Caco-2 (cell line): ENCODE results near the gene YIPF7. TPM values are rescaled to one million over a fixed set of nuclear protein-coding genes. Genes with fewer than 3 reads are reported as not detected.

Experiments used
- BruUV-seq: library from RNA; stranded (reverse); fragments of 400-500 nt; replicated peaks from 2 replicates; lab custom pipeline; 2021; lab: Mats Ljungman, UMichigan
- CTCF ChIA-PET: fragments of 300-600 bp; sonication (Branson Sonifier 250); formaldehyde crosslinking; loops from one replicate; lab custom pipeline; 2022; ENCODE audit warnings: antibody characterized with exemption; lab: Charles Lee
- POLR2A ChIA-PET: fragments of 300-600 bp; sonication (Branson Sonifier 250); formaldehyde crosslinking; loops from one replicate; lab custom pipeline; 2022; ENCODE audit warnings: antibody characterized with exemption; lab: Charles Lee
- DNase-seq, 2 experiments: peaks; one replicate each; pipeline versions ENCODE4 v3.0.0 to v3.0.0-alpha.2; 2020 to 2022
- H3K27me3 ChIP-seq: replicated peaks from 2 replicates; pipeline ENCODE4 v1.6.0; 2011; ENCODE audit warnings: low read length; ENCODE audit not compliant: control insufficient read depth, insufficient read depth
- H3K36me3 ChIP-seq: 2 replicates; pipeline ENCODE4 v1.5.1; 2011; ENCODE audit warnings: low read length; ENCODE audit not compliant: control insufficient read depth, insufficient read depth
- H3K4me1 ChIP-seq: fragments of 250-450 bp; sonication (Bioruptor Pico); 2 replicates; pipeline ENCODE4 v1.5.1; 2020; ENCODE audit warnings: mild to moderate bottlenecking
- H3K4me3 ChIP-seq: 2 replicates; pipeline ENCODE4 v1.5.1; 2011; ENCODE audit warnings: low read depth, mild to moderate bottlenecking, control low read depth, low read length
- H3K9me3 ChIP-seq: fragments of 250-450 bp; sonication (Bioruptor Pico); 2 replicates; pipeline ENCODE4 v1.5.1; 2020; ENCODE audit warnings: mild to moderate bottlenecking, moderate library complexity
- H3K27ac Mint-ChIP-seq: one replicate; pipeline ENCODE4 v1.8.0; 2022; ENCODE audit warnings: mixed read lengths; ENCODE audit not compliant: unreplicated experiment
- H3K27me3 Mint-ChIP-seq: one replicate; pipeline ENCODE4 v1.8.0; 2022; ENCODE audit warnings: mixed read lengths; ENCODE audit not compliant: insufficient read depth, unreplicated experiment
- H3K36me3 Mint-ChIP-seq: one replicate; pipeline ENCODE4 v1.8.0; 2022; ENCODE audit warnings: mild to moderate bottlenecking, mixed read lengths; ENCODE audit not compliant: insufficient read depth, unreplicated experiment
- H3K4me1 Mint-ChIP-seq: one replicate; pipeline ENCODE4 v1.8.0; 2022; ENCODE audit warnings: low read depth, mixed read lengths; ENCODE audit not compliant: unreplicated experiment
- H3K4me3 Mint-ChIP-seq: one replicate; pipeline ENCODE4 v1.8.0; 2022; ENCODE audit warnings: mild to moderate bottlenecking, moderate library complexity, mixed read lengths; ENCODE audit not compliant: unreplicated experiment
- H3K9me3 Mint-ChIP-seq: one replicate; pipeline ENCODE4 v1.8.0; 2022; ENCODE audit warnings: mixed read lengths; ENCODE audit not compliant: unreplicated experiment
- CTCF ChIP-seq, 2 experiments: fragments of 200-600 bp in 1 of 2; IDR thresholded peaks; 1 replicate in 1 of 2; 2 replicates in 1 of 2; pipeline versions ENCODE4 v1.5.1 to v1.8.0; 2011 to 2022; ENCODE audit warnings: antibody characterized with exemption in 1 of 2, control low read depth in 1 of 2, inconsistent platforms in 1 of 2, low read depth in 1 of 2, low read length in 1 of 2, mild to moderate bottlenecking in 1 of 2, moderate library complexity in 1 of 2; ENCODE audit not compliant: insufficient read depth in 1 of 2, severe bottlenecking in 1 of 2, unreplicated experiment in 1 of 2
- intact Hi-C: fragments of 100-400 bp; cut with micrococcal nuclease; formaldehyde crosslinking; loops from one replicate; pipeline ENCODE4 v1.10.0; 2022; ENCODE audit not compliant: unreplicated experiment
- total RNA-seq: library from RNA; stranded (reverse); gene quantifications from 2 replicates; pipeline ENCODE4 v1.2.3, GENCODE V29; 2022

YIPF7 gene
- total RNA-seq, 1 experiment from 2014 or later = not detected

DNA sequence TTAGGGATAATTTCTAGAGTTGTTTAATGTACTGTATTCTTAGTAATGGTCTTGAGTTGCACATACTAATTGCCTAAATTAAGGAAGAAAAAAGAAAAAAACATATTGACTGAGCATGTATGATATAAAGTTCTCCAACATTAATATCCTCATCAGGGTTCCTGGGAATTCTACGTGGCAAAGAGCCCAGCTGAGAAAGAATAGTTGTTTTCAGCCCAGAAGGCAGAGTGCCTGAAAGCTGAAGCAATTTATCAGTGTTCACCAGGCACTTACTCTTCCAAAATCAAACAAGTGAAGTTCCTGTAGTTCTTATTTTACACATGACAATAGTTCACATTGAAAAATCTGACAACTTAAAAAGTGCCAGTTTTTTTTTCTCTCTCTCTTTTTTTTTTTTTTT lies 27.7 kb downstream of the YIPF7 start:
- no peak for DNase-seq

GRCh38 chr4:44616621-44617020 lies 34.8 kb downstream of the YIPF7 start:
- no peaks in the 10 kb centered on the region for H3K9me3 ChIP-seq
- H3K36me3 ChIP-seq = no peaks in the 10 kb centered on the region
- H3K4me3 ChIP-seq = no peak overlapping the region
- Mint-ChIP-seq H3K4me1 (no peaks in the 10 kb centered on the region), H3K4me3 (no peak overlapping the region), H3K27ac (no peak overlapping the region), H3K27me3 (no peaks in the 10 kb centered on the region), H3K9me3 (no peaks in the 10 kb centered on the region), H3K36me3 (no peaks in the 10 kb centered on the region)
- intact Hi-C loops = no loop called here
- no peak for TF ChIP-seq CTCF (IDR thresholded peaks at IDR 0.05; ENCODE audit: insufficient read depth in 1 of 2, low read depth in 1 of 2, low read length in 1 of 2, severe bottlenecking in 1 of 2, unreplicated experiment in 1 of 2)
- ChIA-PET CTCF (no interaction called here), POLR2A (no interaction called here)
- H3K4me1 ChIP-seq = no peaks in the 10 kb centered on the region
- H3K27me3 ChIP-seq = no peaks in the 10 kb centered on the region
- no TSS peak for BruUV-seq
- DNase-seq = no peak

More for the DNA sequence above, 27.7 kb downstream of the YIPF7 start:
- H3K9me3 ChIP-seq = no peaks in the 10 kb centered on the region
- intact Hi-C loops = no loop called here
- H3K4me3 Mint-ChIP-seq = no peak overlapping the region
- no peak overlapping the region for H3K4me3 ChIP-seq
- no peaks in the 10 kb centered on the region for H3K36me3 ChIP-seq
- no peaks in the 10 kb centered on the region for H3K9me3 Mint-ChIP-seq
- H3K36me3 Mint-ChIP-seq = no peaks in the 10 kb centered on the region
- H3K27me3 Mint-ChIP-seq = no peaks in the 10 kb centered on the region
- no peak overlapping the region for H3K27ac Mint-ChIP-seq
- CTCF ChIA-PET = no interaction called here
- H3K4me1 ChIP-seq = no peaks in the 10 kb centered on the region
- no peaks in the 10 kb centered on the region; the same call in 1 of the 2 replicates for H3K27me3 ChIP-seq
- no TSS peak for BruUV-seq
- TF ChIP-seq CTCF (IDR thresholded peaks at IDR 0.05; ENCODE audit: insufficient read depth in 1 of 2, low read depth in 1 of 2, low read length in 1 of 2, severe bottlenecking in 1 of 2, unreplicated experiment in 1 of 2) = no peak
- POLR2A ChIA-PET = no interaction called here
- H3K4me1 Mint-ChIP-seq = no peaks in the 10 kb centered on the region

DNA sequence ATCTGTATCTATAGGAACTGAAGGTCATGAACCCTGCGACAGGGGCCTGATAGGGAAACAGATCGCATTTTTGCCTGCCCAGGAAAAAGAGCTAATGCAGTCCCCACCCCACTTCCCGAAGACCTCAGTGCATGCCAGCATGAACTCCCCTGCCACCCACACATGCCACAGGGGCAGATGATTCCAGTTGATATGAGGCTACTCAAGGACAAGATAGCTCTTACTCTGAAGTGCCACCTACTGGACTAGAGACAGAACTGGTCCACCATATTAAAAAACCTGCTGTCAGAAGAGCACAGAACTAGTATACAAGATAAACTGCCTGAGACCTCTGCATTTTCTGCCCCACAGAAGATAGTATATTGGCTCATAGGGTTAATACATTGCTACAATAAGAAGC lies 68.0 kb downstream of the YIPF7 start:
- BruUV-seq = no TSS peak
- H3K27me3 Mint-ChIP-seq = no peaks in the 10 kb centered on the region
- no peak overlapping the region for H3K27ac Mint-ChIP-seq
- H3K4me1 Mint-ChIP-seq = no peaks in the 10 kb centered on the region
- intact Hi-C loops = no loop called here
- H3K4me1 ChIP-seq = no peaks in the 10 kb centered on the region
- H3K27me3 ChIP-seq = no peaks in the 10 kb centered on the region
- ChIA-PET CTCF (no interaction called here), POLR2A (no interaction called here)
- H3K9me3 Mint-ChIP-seq = no peaks in the 10 kb centered on the region
- no peak overlapping the region for H3K4me3 ChIP-seq
- H3K4me3 Mint-ChIP-seq = no peak overlapping the region
- H3K9me3 ChIP-seq = no peaks in the 10 kb centered on the region
- no peaks in the 10 kb centered on the region for H3K36me3 ChIP-seq
- no peak for DNase-seq
- H3K36me3 Mint-ChIP-seq = no peaks in the 10 kb centered on the region
- peak in 1 of 2 experiments; percentile 19 for TF ChIP-seq CTCF (IDR thresholded peaks at IDR 0.05; ENCODE audit: insufficient read depth in 1 of 2, low read depth in 1 of 2, low read length in 1 of 2, severe bottlenecking in 1 of 2, unreplicated experiment in 1 of 2)
